ENCODE data around the gene CFLAR.
A peak's percentile ranks its signal among the peaks of the same experiment; 100 is the strongest.
"Not testable (repeated sequence)": the region's sequence is repeated elsewhere in the genome, so short reads cannot be mapped to it uniquely, and the experiment has no call there.

The CFLAR gene

GRCh38 chr2:201149064-201149820 lies 33.3 kb downstream of the CFLAR start:
- no peak for TF ChIP-seq CTCF (IDR thresholded peaks at IDR 0.05; ENCODE audit: insufficient read depth, low read depth, low read length, missing control alignments)
- H3K4me3 ChIP-seq (ENCODE audit: low read length) = no peak overlapping the region
- DNase-seq (ENCODE audit: low read depth) = peak; percentile 95

- DNase-seq (ENCODE audit: low read depth) = peak; percentile 89
- not testable (repeated sequence) for H3K4me3 ChIP-seq (ENCODE audit: low read length)
Measured at GRCh38 chr2:201149821-201150165, 33.8 kb downstream of the CFLAR start.

- no peak for TF ChIP-seq CTCF (IDR thresholded peaks at IDR 0.05; ENCODE audit: insufficient read depth, low read depth, low read length, missing control alignments)
- no peak overlapping the region for H3K4me3 ChIP-seq (ENCODE audit: low read length)
- no peak for DNase-seq (ENCODE audit: low read depth)
Measured at GRCh38 chr2:201150454-201151020, 34.6 kb downstream of the CFLAR start.

- TF ChIP-seq CTCF (IDR thresholded peaks at IDR 0.05; ENCODE audit: insufficient read depth, low read depth, low read length, missing control alignments) = no peak
- peak; percentile 93 for DNase-seq (ENCODE audit: low read depth)
- no peak overlapping the region for H3K4me3 ChIP-seq (ENCODE audit: low read length)
Measured at GRCh38 chr2:201151127-201151981, 35.4 kb downstream of the CFLAR start.

- TF ChIP-seq CTCF (IDR thresholded peaks at IDR 0.05; ENCODE audit: insufficient read depth, low read depth, low read length, missing control alignments) = no peak
- no peak overlapping the region for H3K4me3 ChIP-seq (ENCODE audit: low read length)
Measured at GRCh38 chr2:201152517-201152916, 36.6 kb downstream of the CFLAR start.

GRCh38 chr2:201152999-201153815 lies 37.2 kb downstream of the CFLAR start:
- DNase-seq (ENCODE audit: low read depth) = no peak
- no peak overlapping the region for H3K4me3 ChIP-seq (ENCODE audit: low read length)
- no peak for TF ChIP-seq CTCF (IDR thresholded peaks at IDR 0.05; ENCODE audit: insufficient read depth, low read depth, low read length, missing control alignments)

More at GRCh38 chr2:201152517-201152916, 36.6 kb downstream of the CFLAR start:
- DNase-seq (ENCODE audit: low read depth) = no peak

All from epithelial cell of esophagus (primary cell).